GM12878 (cell line): Measurements from ENCODE around the gene RCC1. TPM values are rescaled to one million over a fixed set of nuclear protein-coding genes. Genes with fewer than 3 reads are reported as not detected.
A peak's percentile ranks its signal among the peaks of the same experiment; 100 is the strongest.
"Not testable (repeated sequence)": the region's sequence is repeated elsewhere in the genome, so short reads cannot be mapped to it uniquely, and the experiment has no call there.

Experiments
- ATAC-seq: fragments of 200-7000 bp; cut with Tn5 transposase; 3 replicates; pipeline ENCODE4 v1.9.1; 2020; ENCODE audit warnings: mild to moderate bottlenecking, moderate library complexity
- BruUV-seq: library from RNA; stranded (reverse); fragments of 400-500 nt; replicated peaks from 2 replicates; lab custom pipeline; 2021; lab: Mats Ljungman, UMichigan
- CTCF ChIA-PET: fragments of 300-600 bp; sonication (Branson Sonifier 250); formaldehyde crosslinking; extraction: SDS; loops from one replicate; lab custom pipeline; 2021; ENCODE audit warnings: inconsistent platforms; lab: Yijun Ruan, JAX
- POLR2A ChIA-PET: fragments of 350-600 bp; formaldehyde crosslinking; extraction: SDS; loops from one replicate; lab custom pipeline; 2021; ENCODE audit warnings: inconsistent platforms; lab: Charles Lee
- RAD21 ChIA-PET: fragments of 300-600 bp; sonication (Branson Sonifier 250); formaldehyde crosslinking; loops from one replicate; lab custom pipeline; 2023; ENCODE audit warnings: antibody characterized with exemption; ENCODE audit not compliant: unreplicated experiment; lab: Charles Lee
- SMC1A ChIA-PET: fragments of 300-600 bp; sonication (Branson Sonifier 250); formaldehyde crosslinking; loops from one replicate; lab custom pipeline; 2023; ENCODE audit not compliant: unreplicated experiment, uncharacterized antibody; lab: Charles Lee
- DNase-seq: peaks from one replicate; pipeline ENCODE4 v3.0.0-alpha.2; 2011; ENCODE audit warnings: low read depth, low spot score
- FAIRE-seq: peaks from 3 replicates; lab custom pipeline; 2011; peaks lifted over from hg19 to GRCh38; lab: Jason Lieb, UNC
- H2AFZ ChIP-seq: 2 replicates; pipeline ENCODE4 v1.6.0; 2011; ENCODE audit warnings: low read depth, low read length, control low read depth; ENCODE audit not compliant: control insufficient read depth
- H3K27ac ChIP-seq: 2 replicates; pipeline ENCODE4 v1.5.1; 2011; ENCODE audit warnings: control low read depth; ENCODE audit not compliant: control insufficient read depth, insufficient read depth
- H3K27me3 ChIP-seq, 2 experiments: replicated peaks in 1 of 2; 2 replicates each; pipeline versions ENCODE4 v1.6.0 to v1.6.1; 2011; ENCODE audit warnings: low read length in 1 of 2; ENCODE audit not compliant: control insufficient read depth in 2 of 2, insufficient read depth in 2 of 2
- H3K36me3 ChIP-seq, 2 experiments: 2 replicates each; pipeline ENCODE4 v1.5.1; 2011; ENCODE audit warnings: low read length in 1 of 2; ENCODE audit not compliant: control insufficient read depth in 2 of 2, insufficient read depth in 2 of 2
- H3K4me1 ChIP-seq: 2 replicates; pipeline ENCODE4 v1.6.1; 2011; ENCODE audit warnings: mild to moderate bottlenecking, low read length, moderate library complexity, mixed read lengths; ENCODE audit not compliant: control insufficient read depth, insufficient read depth
- H3K4me2 ChIP-seq: 2 replicates; pipeline ENCODE4 v1.6.0; 2011; ENCODE audit warnings: control low read depth; ENCODE audit not compliant: control insufficient read depth, insufficient read depth
- H3K4me3 ChIP-seq: fragments of 200-600 bp; sonication (generic); 2 replicates; pipeline ENCODE4 v1.5.1; 2016
- H3K79me2 ChIP-seq: 2 replicates; pipeline ENCODE4 v1.6.0; 2011; ENCODE audit warnings: low read length; ENCODE audit not compliant: control insufficient read depth, insufficient read depth
- H3K9ac ChIP-seq: 2 replicates; pipeline ENCODE4 v1.8.0; 2011; ENCODE audit warnings: low read length, control low read depth, mixed read lengths; ENCODE audit not compliant: control insufficient read depth, insufficient read depth
- H3K9me3 ChIP-seq: replicated peaks from 3 replicates; pipeline ENCODE4 v1.5.1; 2011; ENCODE audit warnings: mild to moderate bottlenecking, low read length; ENCODE audit not compliant: control insufficient read depth, insufficient read depth
- H4K20me1 ChIP-seq: 2 replicates; pipeline ENCODE4 v1.6.0; 2011; ENCODE audit not compliant: control insufficient read depth, insufficient read depth
- FOXK2 ChIP-seq: fragments of 450-650 bp; IDR thresholded peaks from 2 replicates; pipeline ENCODE4 v1.6.1; 2017; ENCODE audit warnings: mild to moderate bottlenecking, moderate library complexity
- IKZF2 ChIP-seq, 2 experiments: fragments of 450-650 bp; IDR thresholded peaks; 2 replicates each; pipeline ENCODE4 v1.6.1; 2017; ENCODE audit warnings: mild to moderate bottlenecking in 2 of 2, moderate library complexity in 2 of 2
- NR2F1 ChIP-seq: fragments of 450-650 bp; conservative IDR thresholded peaks from 2 replicates; pipeline ENCODE4 v1.6.1; 2017; ENCODE audit warnings: mild to moderate bottlenecking
- ZBTB4 ChIP-seq: fragments of 450-650 bp; formaldehyde crosslinking; IDR thresholded peaks from 2 replicates; pipeline ENCODE4 v1.4.0; 2022; ENCODE audit warnings: mild to moderate bottlenecking, moderate library complexity
- ZNF384 ChIP-seq: IDR thresholded peaks from 2 replicates; pipeline ENCODE4 v1.6.1; 2012; ENCODE audit warnings: low read depth, mild to moderate bottlenecking, low read length, improper control_type of control experiment, borderline replicate concordance
- WGBS: methylation state at CpG from one replicate; pipeline ENCODE4 v1.1.6; 2016; ENCODE audit warnings: low lambda C conversion rate; ENCODE audit not compliant: insufficient replicate concordance, insufficient coverage; ENCODE audit errors: missing lambda C conversion rate; 5-methylcytosine and 5-hydroxymethylcytosine counted together
- in situ Hi-C: fragments of 300-500 bp; cut with MboI; formaldehyde crosslinking; loops from 9 replicates; pipeline ENCODE4 v1.14.3; 2018; ENCODE audit warnings: mixed read lengths
- intact Hi-C: fragments of 100-400 bp; cut with micrococcal nuclease; formaldehyde crosslinking; loops from one replicate; pipeline ENCODE4 v1.14.2; 2022; ENCODE audit not compliant: unreplicated experiment
- polyA plus RNA-seq, 11 experiments: library from polyadenylated mRNA; depleted of rRNA in 4 of 11; unstranded in 6 of 11; stranded (reverse) in 5 of 11; fragments of >200 nt; fragmentation: Nextera tagmentation in 4 of 11; fragmentation: Illumina TruSeq in 1 of 11; extraction: Ambion mirVana in 4 of 11; extraction: Trizol in 1 of 11; gene quantifications; 1 replicate in 1 of 11; 2 replicates in 10 of 11; pipeline versions ENCODE4 v1.2.1 to v1.2.3, GENCODE V29; 2011 to 2016; ENCODE audit warnings: inconsistent platforms in 2 of 11, missing spikeins in 2 of 11, low read depth in 1 of 11
- total RNA-seq, 4 experiments: library from RNA; depleted of rRNA in 3 of 4; stranded (reverse); fragments of >200 nt in 3 of 4; fragmentation: Illumina TruSeq in 1 of 4; extraction: Trizol in 1 of 4; gene quantifications; 2 replicates each; pipeline versions ENCODE4 v1.2.1 to v1.2.3, GENCODE V29; 2013 to 2021

The RCC1 gene
- total and polyA plus RNA-seq, 10 of the 15 experiments (the other 5 are each of a cell fraction or from before 2014, with no cell fraction given): 8.3 to 99.4 (median 74.6) TPM

- Histone ChIP-seq H4K20me1 (no peaks in the 10 kb centered on the region), H3K36me3 (peaks cover 19 to 23% of the 10 kb centered on the region in 2 experiments; a peak in 3 of 4 replicates), H3K4me2 (no peak overlapping the region), H3K9ac (no peak overlapping the region), H3K79me2 (no peaks in the 10 kb centered on the region), H3K4me1 (no peaks in the 10 kb centered on the region), H3K9me3 (no peaks in the 10 kb centered on the region), H3K27me3 (no peaks in the 10 kb centered on the region), H2AFZ (no peak overlapping the region), H3K4me3 (no peak overlapping the region), H3K27ac (no peak overlapping the region)
- RAD21 ChIA-PET: no interaction called here
- no peak for ATAC-seq
- SMC1A ChIA-PET: no interaction called here
- FAIRE-seq: no peak
- WGBS: 95% methylated on average over 7 of the region's 7 CpGs
- DNase-seq: no peak
- intact Hi-C loops (no loop called here), in situ Hi-C loops (no loop called here)
- no TSS peak for BruUV-seq
- CTCF ChIA-PET: interaction anchor here (1.3 kb wide), 1 partner anchor 10 kb away, joined by 4 read pairs; no protein-coding TSS in a partner anchor
- POLR2A ChIA-PET: no interaction called here
- TF ChIP-seq NR2F1 (no peak), ZNF384 (0 out of 2 replicates have a peak, but pooled peaks have one; percentile 33), FOXK2 (no peak), IKZF2 (IDR thresholded peaks at IDR 0.05) (no peak), ZBTB4 (CRISPR knock-in tag) (no peak)
Measured at GRCh38 chr1:28540651-28541050, 34.8 kb downstream of the RCC1 start.

- intact Hi-C loops, H2AFZ ChIP-seq, H3K27me3 ChIP-seq, POLR2A ChIA-PET, H3K4me1 ChIP-seq, DNase-seq, H4K20me1 ChIP-seq, H3K79me2 ChIP-seq, BruUV-seq, H3K9me3 ChIP-seq, H3K27ac ChIP-seq, in situ Hi-C loops, H3K4me2 ChIP-seq, FAIRE-seq, H3K4me3 ChIP-seq, H3K9ac ChIP-seq: not testable (repeated sequence)
- WGBS: 91% methylated on average over 8 of the region's 8 CpGs
- ChIA-PET SMC1A (interaction anchor here (0.7 to 1.4 kb wide), 3 partner anchors 10 to 461 kb away, joined by 3 to 8 read pairs (median 3); no protein-coding TSS in a partner anchor), CTCF (interaction anchor here (0.7 to 1.5 kb wide), 3 partner anchors 9 to 348 kb away, joined by 4 to 5 read pairs (median 4); no protein-coding TSS in a partner anchor), RAD21 (interaction anchor here (1.0 kb wide), 1 partner anchor 131 kb away, joined by 3 read pairs; no protein-coding TSS in a partner anchor)
- peaks cover 10 to 16% of the 10 kb centered on the region in 2 experiments; a peak in 3 of 4 replicates for H3K36me3 ChIP-seq
- peak; percentile 15; the same call in 2 of the 3 replicates for ATAC-seq
Measured at GRCh38 chr1:28541414-28542015, 35.7 kb downstream of the RCC1 start.
